Testis (tissue), 3 donors: Measurements from ENCODE around the gene UVRAG. TPM values are rescaled to one million over a fixed set of nuclear protein-coding genes. Genes with fewer than 3 reads are reported as not detected.

Experiments
- DNase-seq: peaks from one replicate; pipeline ENCODE4 v3.0.0-alpha.2; 2019
- H3K27ac ChIP-seq, 2 donors: fragments of 200-600 bp; sonication (generic); one replicate each; pipeline ENCODE4 v1.5.1; 2019
- H3K27me3 ChIP-seq: fragments of 200-600 bp; sonication (generic); one replicate; pipeline ENCODE4 v1.5.1; 2019
- H3K36me3 ChIP-seq: fragments of 200-600 bp; sonication (generic); one replicate; pipeline ENCODE4 v1.5.1; 2017; ENCODE audit warnings: low read depth; ENCODE audit errors: missing control alignments
- H3K4me1 ChIP-seq: fragments of 200-600 bp; sonication (generic); one replicate; pipeline ENCODE4 v1.5.1; 2019
- H3K4me3 ChIP-seq, 2 donors: fragments of 200-600 bp; sonication (generic); one replicate each; pipeline ENCODE4 v1.5.1; 2017 to 2019
- H3K9me3 ChIP-seq: fragments of 200-600 bp; sonication (generic); one replicate; pipeline ENCODE4 v1.5.1; 2017
- POLR2A ChIP-seq: fragments of 450-650 bp; IDR thresholded peaks from one replicate; pipeline ENCODE4 v1.6.1; 2017; ENCODE audit warnings: antibody characterized with exemption, mild to moderate bottlenecking, moderate library complexity
- WGBS, 2 donors: methylation state at CpG; one replicate each; pipeline ENCODE4 v1.1.5; 2018; 5-methylcytosine and 5-hydroxymethylcytosine counted together
- intact Hi-C: fragments of 100-400 bp; cut with DNase I; formaldehyde crosslinking; loops from one replicate; pipeline ENCODE4 v1.15.1; 2023; ENCODE audit warnings: low total_unique reads
- polyA plus RNA-seq: library from polyadenylated mRNA; stranded (reverse); fragments of 350-450 nt; fragmentation: Illumina TruSeq; extraction: RNeasy Lipid Tissue Mini Kit (QIAGEN cat#74804); gene quantifications from one replicate; pipeline ENCODE4 v1.2.3, GENCODE V29; 2014; ENCODE audit warnings: low read depth, low replicate concordance; ENCODE audit not compliant: insufficient read depth
- total RNA-seq, 2 donors: library from RNA; depleted of rRNA; stranded (reverse); fragments of >200 nt; gene quantifications; one replicate each; pipeline ENCODE4 v1.2.3, GENCODE V29; 2016
- TF ChIP-seq, protein P1 (sequence below), 3 experiments: fragments of 450-650 bp in 2 of 3; fragments of 200-600 bp in 1 of 3; sonication (generic) in 1 of 3; IDR thresholded peaks; one replicate each; pipeline ENCODE4 v1.5.1; 2016 to 2019; ENCODE audit warnings: antibody characterized with exemption in 3 of 3, mild to moderate bottlenecking in 2 of 3, moderate library complexity in 1 of 3

UVRAG gene
- total and polyA plus RNA-seq, 3 donors from 2014 or later = 10.8 to 22.4 (median 20.1) TPM

DNA sequence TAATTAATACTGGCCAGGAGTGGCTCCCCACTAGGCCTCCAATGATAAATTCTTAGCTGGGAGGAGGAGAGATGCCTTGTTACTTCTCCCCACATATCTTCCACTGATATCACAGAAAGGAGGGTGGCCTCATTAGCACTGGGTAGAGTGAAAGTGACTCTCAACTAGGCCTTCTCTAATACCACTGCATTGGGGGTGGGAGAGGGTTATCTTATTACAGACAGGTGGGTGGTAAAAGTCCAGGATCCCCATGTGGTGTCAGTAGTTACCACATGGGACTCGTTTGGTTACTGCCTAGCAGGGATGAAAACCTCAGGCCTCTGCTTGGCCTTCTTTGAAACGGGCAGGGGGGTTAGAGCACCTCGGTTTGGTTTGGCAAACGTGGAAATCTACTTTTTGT is 167.3 kb downstream of the UVRAG start:
- intact Hi-C loops = no loop called here
- H3K9me3 ChIP-seq = no peaks in the 10 kb centered on the region
- DNase-seq = no peak
- no peaks in the 10 kb centered on the region for H3K36me3 ChIP-seq
- H3K4me1 ChIP-seq = no peaks in the 10 kb centered on the region
- WGBS, 2 donors = 94 to 95% methylated on average over 4 of the region's 4 CpGs
- TF ChIP-seq POLR2A = no peak
- TF ChIP-seq, protein P1, sequence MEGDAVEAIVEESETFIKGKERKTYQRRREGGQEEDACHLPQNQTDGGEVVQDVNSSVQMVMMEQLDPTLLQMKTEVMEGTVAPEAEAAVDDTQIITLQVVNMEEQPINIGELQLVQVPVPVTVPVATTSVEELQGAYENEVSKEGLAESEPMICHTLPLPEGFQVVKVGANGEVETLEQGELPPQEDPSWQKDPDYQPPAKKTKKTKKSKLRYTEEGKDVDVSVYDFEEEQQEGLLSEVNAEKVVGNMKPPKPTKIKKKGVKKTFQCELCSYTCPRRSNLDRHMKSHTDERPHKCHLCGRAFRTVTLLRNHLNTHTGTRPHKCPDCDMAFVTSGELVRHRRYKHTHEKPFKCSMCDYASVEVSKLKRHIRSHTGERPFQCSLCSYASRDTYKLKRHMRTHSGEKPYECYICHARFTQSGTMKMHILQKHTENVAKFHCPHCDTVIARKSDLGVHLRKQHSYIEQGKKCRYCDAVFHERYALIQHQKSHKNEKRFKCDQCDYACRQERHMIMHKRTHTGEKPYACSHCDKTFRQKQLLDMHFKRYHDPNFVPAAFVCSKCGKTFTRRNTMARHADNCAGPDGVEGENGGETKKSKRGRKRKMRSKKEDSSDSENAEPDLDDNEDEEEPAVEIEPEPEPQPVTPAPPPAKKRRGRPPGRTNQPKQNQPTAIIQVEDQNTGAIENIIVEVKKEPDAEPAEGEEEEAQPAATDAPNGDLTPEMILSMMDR (IDR thresholded peaks at IDR 0.05) = no peak
- no peak overlapping the region for H3K27ac ChIP-seq
- no peaks in the 10 kb centered on the region for H3K27me3 ChIP-seq
- H3K4me3 ChIP-seq = no peak overlapping the region

DNA sequence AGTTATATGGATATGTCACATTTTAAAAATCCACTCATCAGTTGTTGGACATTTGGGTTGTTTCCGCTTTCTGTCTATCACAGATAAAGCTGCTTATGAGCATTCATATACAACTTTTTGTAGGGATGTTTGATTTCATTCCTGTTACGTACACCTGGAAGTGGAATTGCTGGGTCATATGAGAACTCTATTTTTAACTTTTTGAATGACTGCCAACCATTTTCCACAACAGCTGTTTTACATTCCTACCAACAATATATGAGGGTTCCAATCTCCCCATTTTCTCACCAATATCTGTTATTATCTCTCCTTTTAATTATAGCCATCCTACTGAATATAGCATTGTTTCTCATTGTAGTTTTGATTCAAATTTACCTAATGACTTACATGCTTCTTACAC is 172.0 kb downstream of the UVRAG start:
- no peak overlapping the region for H3K27ac ChIP-seq
- H3K4me1 ChIP-seq = no peaks in the 10 kb centered on the region
- TF ChIP-seq POLR2A = no peak
- TF ChIP-seq, protein P1 (IDR thresholded peaks at IDR 0.05) = no peak
- no peak for DNase-seq
- H3K36me3 ChIP-seq = no peaks in the 10 kb centered on the region
- intact Hi-C loops = no loop called here
- H3K9me3 ChIP-seq = no peaks in the 10 kb centered on the region
- no peak overlapping the region for H3K4me3 ChIP-seq
- 82 to 90% methylated on average over 2 of the region's 2 CpGs for WGBS, 2 donors
- H3K27me3 ChIP-seq = no peaks in the 10 kb centered on the region

DNA sequence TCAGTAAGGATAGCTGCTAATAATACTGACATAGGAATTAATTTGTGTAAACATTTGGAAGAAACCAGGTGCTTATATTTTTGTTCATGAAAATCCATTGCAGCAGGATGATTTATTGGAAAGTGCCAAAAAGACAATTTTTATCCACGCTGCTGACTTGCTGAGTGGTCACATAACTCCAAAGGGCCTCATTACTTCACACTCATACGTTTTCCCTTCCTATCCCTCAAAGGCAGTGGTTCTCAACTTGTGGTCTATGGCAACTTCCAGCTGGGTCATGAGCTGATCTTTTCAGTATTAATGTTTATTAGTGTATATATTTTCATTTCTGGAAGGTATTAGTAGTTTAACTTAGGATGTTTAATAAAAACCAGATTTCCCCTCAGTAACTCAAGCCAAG is 178.1 kb downstream of the UVRAG start:
- Histone ChIP-seq H3K9me3 (no peaks in the 10 kb centered on the region), H3K27me3 (no peaks in the 10 kb centered on the region), H3K27ac (no peak overlapping the region), H3K4me3 (no peak overlapping the region), H3K36me3 (no peaks in the 10 kb centered on the region), H3K4me1 (no peaks in the 10 kb centered on the region)
- no peak for DNase-seq
- WGBS, 2 donors = 89 to 94% methylated on average over 2 of the region's 2 CpGs
- TF ChIP-seq, protein P1 (IDR thresholded peaks at IDR 0.05) = no peak
- no peak for TF ChIP-seq POLR2A
- intact Hi-C loops = no loop called here

DNA sequence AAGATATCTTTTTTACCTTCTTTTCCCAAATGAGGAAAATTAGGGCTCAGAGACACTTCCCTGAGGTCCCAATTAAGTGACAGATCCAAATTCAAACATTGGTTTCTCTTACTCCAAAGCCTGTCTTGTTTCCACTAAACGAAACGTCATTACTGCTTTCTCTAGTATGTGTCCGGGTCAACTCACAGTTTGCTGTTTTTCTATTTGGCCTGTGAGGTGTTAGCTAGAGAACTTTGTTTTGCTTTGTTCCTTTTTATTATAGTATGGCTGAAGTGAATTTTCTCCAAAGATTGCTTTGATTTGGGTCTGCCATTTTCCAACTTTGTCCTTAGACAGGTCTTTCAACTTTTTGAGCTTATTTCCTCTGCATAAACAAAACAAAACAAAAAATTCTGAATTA is 179.6 kb downstream of the UVRAG start:
- 78 to 86% methylated on average over 3 of the region's 3 CpGs for WGBS, 2 donors
- Histone ChIP-seq H3K27me3 (no peaks in the 10 kb centered on the region), H3K36me3 (no peaks in the 10 kb centered on the region), H3K4me3 (no peak overlapping the region), H3K9me3 (no peaks in the 10 kb centered on the region), H3K4me1 (no peaks in the 10 kb centered on the region), H3K27ac (no peak overlapping the region)
- intact Hi-C loops = no loop called here
- no peak for DNase-seq
- no peak for TF ChIP-seq POLR2A
- TF ChIP-seq, protein P1 (IDR thresholded peaks at IDR 0.05) = no peak
